GM12872 (cell line): Measurements from ENCODE around the gene LINGO4.

Source experiments
- CTCF ChIP-seq: IDR thresholded peaks from 3 replicates; pipeline ENCODE4 v1.5.1; 2011; ENCODE audit warnings: low read depth, mild to moderate bottlenecking, low read length, moderate library complexity; ENCODE audit not compliant: insufficient read depth

The LINGO4 gene

GRCh38 chr1:151759241-151759640 lies 46.0 kb downstream of the LINGO4 start:
- no peak for TF ChIP-seq CTCF

- TF ChIP-seq CTCF: no peak
Measured at GRCh38 chr1:151756291-151756690, 48.9 kb downstream of the LINGO4 start.
